HG03280 (cell line): ENCODE measurements around the gene IFT25.
"Not testable (repeated sequence)": the region's sequence is repeated elsewhere in the genome, so short reads cannot be mapped to it uniquely, and the experiment has no call there.

Experiments used
- ATAC-seq: cut with Tn5 transposase; IDR thresholded peaks from one replicate; pipeline ENCODE4 v1.9.1; 2021; ENCODE audit warnings: mild to moderate bottlenecking, moderate library complexity; ENCODE audit not compliant: unreplicated experiment

IFT25 gene

GRCh38 chr1:53945433-53946251 is at the start of gene IFT25:
Gene IFT25, minus strand, starts transcription at chr1:53945699. Its CDS starts 5,617 bp downstream, at chr1:53940082.
- peak; percentile 69 for ATAC-seq

GRCh38 chr1:53994516-53994915 is 49.0 kb upstream of the IFT25 start:
- not testable (repeated sequence) for ATAC-seq

GRCh38 chr1:53992085-53992874 is 46.8 kb upstream of the IFT25 start:
- no peak for ATAC-seq

- no peak for ATAC-seq
Measured at GRCh38 chr1:53987880-53988279, 42.4 kb upstream of the IFT25 start.

DNA sequence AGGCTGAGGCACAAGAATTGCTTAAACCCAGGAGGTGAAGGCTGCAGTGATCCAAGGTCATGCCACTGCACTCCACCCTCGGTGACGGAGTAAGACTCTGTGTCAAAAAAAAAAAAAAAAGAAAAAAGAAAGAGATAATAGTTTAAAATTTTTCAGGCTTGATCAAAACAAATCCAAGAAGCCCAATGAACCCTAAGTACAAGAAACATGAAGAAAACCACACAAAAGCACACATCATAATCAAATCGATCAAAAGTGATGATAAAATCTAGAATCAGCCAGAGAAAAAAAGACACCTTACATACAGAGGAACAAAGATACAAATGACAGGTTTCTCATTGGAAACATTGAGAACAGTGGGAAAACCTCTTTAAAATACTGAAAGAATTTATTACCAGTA is 41.0 kb upstream of the IFT25 start:
- no peak for ATAC-seq

GRCh38 chr1:53984726-53985125 is 39.2 kb upstream of the IFT25 start:
- ATAC-seq: no peak

DNA sequence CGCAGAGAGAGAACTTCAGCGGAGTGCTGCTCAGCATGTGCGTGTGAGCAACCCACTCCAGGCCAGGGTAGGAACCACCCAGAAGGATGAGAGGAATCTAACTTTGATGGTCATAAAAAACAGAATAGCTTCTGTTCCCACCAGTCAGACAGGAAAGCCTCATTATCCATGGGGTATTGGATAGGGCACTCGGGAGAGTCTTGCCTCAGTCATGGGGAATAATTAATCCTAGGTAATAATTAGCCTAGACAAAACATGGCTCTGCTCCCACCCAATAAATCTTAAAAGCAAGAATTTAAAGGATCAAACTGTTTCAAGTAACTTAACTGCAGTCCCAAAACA is 37.2 kb upstream of the IFT25 start:
- no peak for ATAC-seq

- no peak for ATAC-seq
Measured at GRCh38 chr1:53982034-53982762, 36.7 kb upstream of the IFT25 start.

DNA sequence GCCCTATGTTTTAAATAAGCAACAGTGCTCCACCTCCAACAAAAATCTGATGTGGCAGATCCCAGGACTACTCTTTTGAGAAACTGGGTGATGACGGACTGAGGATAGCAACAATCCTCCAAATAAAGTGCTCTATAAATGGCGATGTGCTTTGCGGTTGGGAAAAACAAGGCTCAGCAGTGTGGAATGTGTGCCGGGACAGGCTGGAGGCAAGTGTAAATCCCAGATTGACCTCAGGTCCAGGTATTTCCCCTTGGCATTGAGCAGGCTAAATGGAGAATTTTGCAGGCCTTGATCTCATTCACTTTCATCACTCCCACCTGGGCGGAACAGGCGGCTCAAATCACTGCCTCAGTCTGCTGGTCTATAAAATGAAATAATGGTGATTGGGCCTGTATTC is 35.7 kb upstream of the IFT25 start:
- ATAC-seq: no peak

GRCh38 chr1:53979712-53980450 is 34.4 kb upstream of the IFT25 start:
- no peak for ATAC-seq

- no peak for ATAC-seq
Measured at GRCh38 chr1:53975861-53976260, 30.4 kb upstream of the IFT25 start.

DNA sequence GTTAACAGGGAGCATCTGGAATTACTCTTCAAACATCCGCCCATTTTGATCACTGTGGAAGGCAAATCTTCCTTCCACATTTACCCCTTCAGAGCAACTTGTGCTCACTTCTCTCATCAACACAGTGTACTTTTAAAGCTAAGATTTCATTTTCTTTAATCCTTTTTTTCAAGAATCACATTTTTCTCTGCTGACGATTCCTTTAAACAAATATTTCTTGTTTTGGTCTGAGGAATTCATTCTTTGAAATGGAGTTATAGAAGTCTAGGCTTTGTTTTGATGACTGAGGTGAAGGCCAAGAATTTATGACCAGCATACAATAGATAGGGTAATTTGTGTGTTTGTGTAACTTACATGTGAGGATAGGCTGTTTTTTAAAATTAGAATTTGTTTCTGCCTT is 26.2 kb upstream of the IFT25 start:
- ATAC-seq: no peak

GRCh38 chr1:53969323-53969722 is 23.8 kb upstream of the IFT25 start:
- ATAC-seq: not testable (repeated sequence)

- no peak for ATAC-seq
Measured at GRCh38 chr1:53968125-53968513, 22.6 kb upstream of the IFT25 start.

GRCh38 chr1:53967409-53968124 is 22.1 kb upstream of the IFT25 start:
- ATAC-seq: no peak

GRCh38 chr1:53966794-53967193 is 21.3 kb upstream of the IFT25 start:
- ATAC-seq: no peak

- no peak for ATAC-seq
Measured at GRCh38 chr1:53964109-53964508, 18.6 kb upstream of the IFT25 start.

GRCh38 chr1:53963460-53963859 is 18.0 kb upstream of the IFT25 start:
- ATAC-seq: peak; percentile 90

GRCh38 chr1:53962395-53962794 is 16.9 kb upstream of the IFT25 start:
- no peak for ATAC-seq

DNA sequence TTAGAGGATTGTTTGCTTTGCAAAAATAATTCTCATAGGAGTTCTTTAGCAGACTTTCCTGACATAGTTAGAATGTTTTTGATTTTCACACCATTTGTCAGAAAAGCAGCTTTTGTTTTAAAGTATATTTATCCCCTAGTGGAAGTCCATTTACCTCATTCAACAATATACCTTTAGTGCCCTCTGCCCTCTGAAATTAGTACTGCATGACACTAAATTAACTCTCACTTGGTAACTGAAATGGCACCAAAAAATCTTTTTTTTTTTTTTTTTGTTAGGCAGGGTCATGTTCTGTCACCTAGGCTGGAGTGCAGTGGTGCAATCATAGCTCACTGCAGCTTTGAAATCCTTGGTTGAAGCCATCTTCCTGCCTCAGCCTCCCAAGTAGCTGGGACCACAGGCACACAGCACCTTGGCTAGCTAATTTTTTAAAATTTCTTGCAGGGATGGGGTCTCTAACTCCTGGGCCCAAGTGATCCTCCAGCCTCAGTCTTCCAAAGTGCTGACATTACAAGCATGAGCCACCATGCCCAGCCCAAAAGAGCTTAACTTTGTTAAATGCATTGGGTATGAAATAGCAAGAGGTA is 14.3 kb upstream of the IFT25 start:
- ATAC-seq: no peak
